HUDEP-2 (cell line): ENCODE data around the gene TSC2.
A peak's percentile ranks its signal among the peaks of the same experiment; 100 is the strongest.
"Not testable (repeated sequence)": the region's sequence is repeated elsewhere in the genome, so short reads cannot be mapped to it uniquely, and the experiment has no call there.

Experiments
- DNase-seq, 76 experiments: peaks; one replicate each; lab custom pipeline; 2025; ENCODE audit not compliant: unreplicated experiment in 76 of 76; lab: John Stamatoyannopoulos, UW

Gene TSC2

GRCh38 chr16:2114885-2115590, 67.3 kb downstream of the TSC2 start:
- DNase-seq, result not testable (repeated sequence)

- no peak for DNase-seq
These were observed 67.8 kb downstream of the TSC2 start for GRCh38 chr16:2115591-2115973.

GRCh38 chr16:2116428-2116827, 68.6 kb downstream of the TSC2 start:
- DNase-seq, result not testable (repeated sequence)

DNA sequence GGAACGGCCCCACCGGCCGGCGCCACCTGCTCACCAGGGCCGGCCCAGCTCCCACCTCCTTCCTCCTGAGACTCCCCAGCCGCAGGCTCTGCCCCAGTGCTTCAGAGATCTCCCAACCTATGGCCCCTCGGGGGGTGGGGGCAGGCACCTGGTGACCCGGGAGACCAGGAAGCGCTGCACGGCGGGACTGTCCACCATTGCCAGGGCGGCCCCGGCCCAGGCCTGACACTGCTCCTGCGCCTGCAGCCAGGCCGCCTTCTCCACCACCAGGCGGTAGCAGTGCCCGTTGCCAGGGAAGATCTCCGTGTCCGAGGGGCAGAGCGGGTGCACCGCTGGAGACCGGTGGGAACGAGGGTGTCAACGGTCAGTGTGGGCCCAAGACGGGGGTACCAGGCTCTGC, 69.6 kb downstream of the TSC2 start:
- DNase-seq, result not testable (repeated sequence)

GRCh38 chr16:2117960-2118722, 70.4 kb downstream of the TSC2 start:
- DNase-seq, result not testable (repeated sequence)

DNA sequence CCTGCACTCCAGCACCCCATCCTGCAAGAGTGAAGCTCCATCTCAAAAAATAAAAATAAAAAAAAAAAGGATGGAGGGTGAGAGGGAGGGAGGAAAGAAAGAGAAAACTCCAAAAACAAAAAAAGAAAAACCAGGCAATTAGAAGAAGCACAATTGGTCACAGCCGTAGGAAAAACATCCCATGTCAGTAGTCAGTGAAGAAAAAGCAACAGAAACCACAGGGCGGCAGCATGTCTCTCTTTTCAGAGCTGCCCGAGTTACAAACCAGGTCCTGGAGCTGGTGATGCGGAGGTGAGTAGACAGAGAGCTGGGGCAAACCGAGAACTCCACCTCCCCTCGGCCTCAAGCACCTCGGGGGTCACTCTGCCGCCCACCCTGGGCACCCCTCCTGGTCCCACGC, 73.5 kb downstream of the TSC2 start:
- DNase-seq, result peak in 2 of 76 experiments; percentile 16 to 17

DNA sequence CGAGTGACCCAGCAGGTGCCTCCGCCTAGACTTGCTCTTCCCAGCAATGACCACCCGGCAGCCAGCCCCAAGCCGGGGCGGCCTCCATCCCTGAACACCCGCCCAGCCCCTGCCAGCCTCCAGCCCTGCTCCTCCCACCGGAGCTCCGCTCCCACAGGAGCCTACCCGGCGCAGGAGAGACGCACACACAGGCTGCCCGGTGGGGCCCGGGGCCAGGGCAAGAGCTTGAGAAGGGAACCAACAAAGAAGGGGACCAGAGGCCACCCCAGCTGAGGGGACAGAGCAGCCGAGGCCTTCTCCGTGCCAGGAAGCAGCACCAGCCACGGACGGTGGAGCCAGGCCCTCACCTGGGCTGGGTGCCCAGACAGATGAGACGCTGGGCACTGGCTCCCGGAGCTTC, 74.1 kb downstream of the TSC2 start:
- DNase-seq, result no peak

DNA sequence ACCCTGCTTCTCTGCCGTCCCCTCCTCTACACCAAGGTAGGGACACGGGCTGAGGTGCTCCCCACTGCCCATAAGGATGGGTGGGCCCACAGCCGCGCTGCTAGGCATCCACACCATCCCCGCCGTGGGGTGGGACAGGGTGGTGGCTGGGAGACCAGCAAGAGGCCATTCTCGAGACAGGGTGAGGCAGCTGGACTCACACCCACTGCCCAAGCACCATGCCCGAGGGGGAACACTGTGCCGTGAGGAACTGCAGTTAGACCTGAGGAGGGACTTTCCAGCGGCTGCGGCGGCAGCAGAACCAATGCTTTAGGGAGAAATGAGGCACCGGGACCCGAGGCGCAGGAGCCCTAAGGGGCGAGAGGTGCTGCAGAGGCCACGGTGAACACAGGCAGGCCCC, 74.6 kb downstream of the TSC2 start:
- DNase-seq, result no peak

DNA sequence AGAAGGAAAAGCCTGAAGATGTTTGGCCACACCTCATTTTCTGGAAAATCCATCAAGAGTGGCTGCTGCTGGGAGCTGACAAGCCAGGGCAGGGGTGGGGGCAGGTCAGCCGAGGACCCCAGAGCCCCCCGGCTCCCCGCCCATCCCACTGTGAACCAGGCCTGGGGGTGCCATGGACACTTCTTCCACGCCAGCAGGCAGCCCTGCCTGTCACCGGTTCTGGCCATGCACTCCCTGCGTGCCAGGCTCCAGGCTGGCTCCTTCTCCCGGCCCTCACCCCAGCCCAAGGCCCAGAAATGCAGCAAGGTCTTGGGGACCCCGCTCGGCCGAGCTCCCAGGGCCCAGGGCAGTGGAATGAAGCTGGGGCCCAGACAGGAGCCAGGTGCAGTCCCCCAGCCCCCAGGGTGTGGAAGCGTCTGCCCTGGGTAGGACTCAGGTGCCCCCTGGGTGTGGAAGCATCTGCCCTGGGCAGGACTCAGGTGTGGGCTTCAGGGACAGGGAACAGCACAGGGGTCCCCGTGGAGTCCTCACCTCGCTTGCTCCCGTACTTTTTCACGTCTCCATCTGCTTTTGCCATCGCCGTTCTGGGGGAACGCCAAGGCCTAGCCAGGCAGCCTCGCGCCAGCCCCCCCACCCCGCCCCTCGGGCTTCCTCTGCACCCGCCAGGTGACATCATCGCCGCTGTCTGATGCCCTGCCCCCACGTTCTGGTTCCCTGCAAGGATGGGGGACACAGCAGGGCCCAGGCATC, 75.3 kb downstream of the TSC2 start:
- DNase-seq, result not testable (repeated sequence)

GRCh38 chr16:2123706-2124376, 76.1 kb downstream of the TSC2 start:
- DNase-seq, result not testable (repeated sequence)

GRCh38 chr16:2124377-2124693, 76.5 kb downstream of the TSC2 start:
- not testable (repeated sequence) for DNase-seq

DNA sequence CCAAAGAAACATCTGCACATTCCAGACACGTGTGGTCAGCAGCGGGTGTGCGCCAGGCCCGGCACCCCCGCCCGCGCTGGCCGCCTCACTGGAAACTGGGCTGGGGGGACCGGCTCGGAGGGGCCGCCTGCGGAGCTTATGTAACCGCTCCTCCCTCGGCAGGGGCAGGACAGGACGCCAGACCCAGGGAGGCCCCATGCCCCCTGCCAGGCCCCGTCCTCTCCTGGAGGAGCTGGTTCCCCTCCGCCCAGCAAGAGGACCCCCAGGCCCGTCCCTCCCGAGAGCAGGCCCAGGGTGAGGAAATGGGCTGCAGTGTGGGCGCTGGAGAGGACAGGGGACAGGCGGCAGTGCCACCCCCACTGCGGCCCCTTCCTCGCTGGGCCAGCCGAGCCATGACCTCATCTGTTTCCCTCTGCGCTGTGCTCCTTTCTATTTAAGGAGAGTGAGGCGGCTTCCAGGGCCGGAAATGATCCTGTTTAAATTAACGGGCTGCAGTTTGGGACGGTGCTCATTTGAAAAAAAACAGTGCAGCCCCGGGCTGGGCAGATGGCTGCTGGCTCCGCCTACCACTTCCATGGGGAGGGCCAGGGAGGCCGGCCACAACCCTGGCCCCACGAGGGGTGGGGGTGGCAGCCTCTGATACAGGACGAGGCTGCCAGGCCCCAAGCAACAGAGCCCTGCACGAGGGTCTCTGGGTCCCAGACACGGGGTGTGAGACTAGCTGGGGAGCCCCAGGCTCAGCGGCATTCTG, 77.1 kb downstream of the TSC2 start:
- DNase-seq, result peak in 2 of 76 experiments; percentile 10 to 12

DNA sequence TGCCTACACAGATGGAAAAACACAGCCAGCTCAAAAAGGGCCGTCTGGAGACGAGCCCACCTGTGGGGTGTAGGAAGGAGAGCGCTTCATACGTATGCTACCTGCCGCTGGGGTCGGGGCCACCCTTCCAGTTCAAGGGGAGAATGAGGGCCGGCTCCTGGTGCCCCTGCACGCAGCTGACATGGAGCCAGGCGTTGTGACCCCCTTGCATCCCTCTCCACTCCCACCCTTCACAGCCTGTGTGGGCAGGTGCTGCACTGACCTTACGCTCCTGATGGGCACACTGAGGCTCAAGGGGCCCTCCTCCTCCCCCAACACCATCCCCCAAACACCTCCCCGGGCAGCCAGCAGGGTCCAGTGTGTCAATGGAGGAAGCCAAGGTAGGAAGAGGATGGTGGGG, 77.8 kb downstream of the TSC2 start:
- DNase-seq, result not testable (repeated sequence)

- not testable (repeated sequence) for DNase-seq
These were observed 78.5 kb downstream of the TSC2 start for GRCh38 chr16:2126161-2126743.

GRCh38 chr16:2126928-2127556, 79.3 kb downstream of the TSC2 start:
- not testable (repeated sequence) for DNase-seq

DNA sequence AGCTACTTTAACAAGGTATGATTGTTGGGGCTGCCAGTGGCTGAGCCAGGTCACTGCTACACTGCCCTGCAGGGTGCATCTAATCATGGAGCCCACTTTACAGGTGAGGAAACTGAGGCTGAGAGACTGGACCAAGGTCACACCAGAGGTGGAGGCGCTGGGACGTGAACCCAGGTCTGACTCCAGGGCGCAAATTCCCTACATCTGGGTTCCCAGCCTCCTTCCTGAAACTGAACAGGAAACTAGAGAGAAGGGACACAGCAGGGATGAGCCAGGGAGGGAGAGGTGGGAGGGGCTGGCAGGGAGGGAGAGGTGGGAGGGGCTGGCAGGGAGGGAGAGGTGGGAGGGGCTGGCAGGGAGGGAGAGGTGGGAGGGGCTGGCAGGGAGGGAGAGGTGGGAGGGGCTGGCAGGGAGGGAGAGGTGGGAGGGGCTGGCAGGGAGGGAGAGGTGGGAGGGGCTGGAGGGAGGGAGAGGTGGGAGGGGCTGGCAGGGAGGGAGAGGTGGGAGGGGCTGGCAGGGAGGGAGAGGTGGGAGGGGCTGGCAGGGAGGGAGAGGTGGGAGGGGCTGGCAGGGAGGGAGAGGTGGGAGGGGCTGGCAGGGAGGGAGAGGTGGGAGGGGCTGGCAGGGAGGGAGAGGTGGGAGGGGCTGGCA, 80.0 kb downstream of the TSC2 start:
- peak in 1 of 76 experiments; percentile 49 for DNase-seq

DNA sequence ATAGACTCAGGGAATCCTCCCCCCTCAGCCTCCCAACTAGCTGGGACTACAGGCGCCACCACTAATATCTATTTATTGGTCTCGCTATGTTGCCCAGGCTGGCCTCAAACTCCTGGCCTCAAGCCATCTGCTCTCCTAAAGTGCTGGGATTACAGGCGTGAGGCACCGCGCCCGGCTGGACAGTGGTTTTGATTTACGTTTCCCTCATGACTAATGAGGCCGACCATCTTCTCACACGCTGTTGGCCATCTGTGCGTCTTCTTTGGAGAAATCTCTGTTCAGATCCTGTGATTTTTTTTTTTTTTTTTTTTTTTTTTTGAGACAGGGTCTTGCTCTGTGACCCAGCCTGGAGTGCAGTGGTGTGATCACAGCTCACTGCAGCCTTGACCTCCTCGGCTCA, 81.5 kb downstream of the TSC2 start:
- not testable (repeated sequence) for DNase-seq

- DNase-seq, result not testable (repeated sequence)
These were observed 82.2 kb downstream of the TSC2 start for GRCh38 chr16:2129890-2130447.

DNA sequence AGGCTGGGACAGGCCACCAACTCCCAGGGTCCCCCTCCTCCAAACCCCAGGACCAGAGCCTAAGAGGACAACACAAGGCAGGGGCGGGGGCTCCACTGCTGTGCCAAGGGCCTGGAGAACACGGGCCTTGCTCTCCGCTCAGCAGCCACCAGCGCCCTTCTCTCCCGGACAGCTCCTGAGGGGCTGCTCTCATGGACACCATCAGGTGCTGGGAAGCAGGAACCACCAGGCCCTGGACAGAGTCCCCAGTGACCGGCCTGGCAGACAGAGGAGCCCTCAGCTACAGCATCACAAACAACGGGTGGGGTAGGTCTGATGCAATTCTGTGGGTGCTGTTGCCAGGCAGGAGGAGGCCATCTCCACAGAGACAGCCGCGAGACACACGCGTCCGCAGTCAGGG, 86.0 kb downstream of the TSC2 start:
- not testable (repeated sequence) for DNase-seq
